HepG2 (cell line): Measurements from ENCODE around the gene SNX6. TPM values are rescaled to one million over a fixed set of nuclear protein-coding genes. Genes with fewer than 3 reads are reported as not detected.

ENCODE experiments used
- ATAC-seq: fragments of 200-7000 bp; cut with Tn5 transposase; 3 replicates; pipeline ENCODE4 v1.9.1; 2020; ENCODE audit warnings: mild to moderate bottlenecking, moderate library complexity
- BruUV-seq: library from RNA; stranded (reverse); fragments of 400-500 nt; replicated peaks from 2 replicates; lab custom pipeline; 2021; lab: Mats Ljungman, UMichigan
- CTCF ChIA-PET: fragments of 300-600 bp; formaldehyde crosslinking; extraction: SDS; loops from one replicate; lab custom pipeline; 2021; ENCODE audit warnings: low total read pairs, inconsistent platforms, low intra/inter-chr PET ratio; lab: Yijun Ruan, JAX
- POLR2A ChIA-PET: fragments of 350-600 bp; sonication (Branson Sonifier 250); formaldehyde crosslinking; loops from one replicate; lab custom pipeline; 2020; ENCODE audit warnings: antibody characterized with exemption, inconsistent platforms; lab: Yijun Ruan, JAX
- DNase-seq: peaks from one replicate; pipeline ENCODE4 v3.0.0-alpha.2; 2015; ENCODE audit warnings: low spot score
- FAIRE-seq: peaks from 3 replicates; lab custom pipeline; 2011; peaks lifted over from hg19 to GRCh38; lab: Jason Lieb, UNC
- H2AFZ ChIP-seq: one replicate; pipeline ENCODE4 v1.6.1; 2011; ENCODE audit warnings: low read length, inconsistent platforms
- H3K27ac ChIP-seq: fragments of 300-600 bp; 3 replicates; pipeline ENCODE4 v1.8.0; 2011; ENCODE audit warnings: mixed run types, mild to moderate bottlenecking, mixed read lengths, low read length, inconsistent platforms; ENCODE audit not compliant: insufficient read depth; ENCODE audit errors: extremely low read length
- H3K27me3 ChIP-seq, 2 experiments: fragments of 200-600 bp in 1 of 2; 2 replicates in 1 of 2; 3 replicates in 1 of 2; pipeline versions ENCODE4 v1.6.0 to v1.8.0; 2011; ENCODE audit warnings: low read length in 2 of 2, mild to moderate bottlenecking in 2 of 2, moderate library complexity in 2 of 2, inconsistent platforms in 1 of 2; ENCODE audit not compliant: insufficient read depth in 2 of 2, control insufficient read depth in 1 of 2
- H3K36me3 ChIP-seq, 2 experiments: fragments of 200-600 bp in 1 of 2; replicated peaks in 1 of 2; 2 replicates in 1 of 2; 3 replicates in 1 of 2; pipeline versions ENCODE4 v1.5.1 to v1.8.0; 2011; ENCODE audit warnings: low read length in 2 of 2, inconsistent platforms in 1 of 2; ENCODE audit not compliant: insufficient read depth in 2 of 2, control insufficient read depth in 1 of 2
- H3K4me1 ChIP-seq: 2 replicates; pipeline ENCODE4 v1.5.1; 2012; ENCODE audit warnings: low read length, inconsistent platforms; ENCODE audit not compliant: insufficient read depth
- H3K4me2 ChIP-seq: 2 replicates; pipeline ENCODE4 v1.6.0; 2011; ENCODE audit warnings: low read depth, low read length, inconsistent platforms
- H3K4me3 ChIP-seq, 3 experiments: fragments of 200-600 bp in 1 of 3; sonication (generic), shearing (Covaris generic) in 1 of 3; replicated peaks in 1 of 3; 2 replicates each; pipeline ENCODE4 v1.5.1; 2011 to 2016; ENCODE audit warnings: low read length in 3 of 3, inconsistent platforms in 2 of 3, low read depth in 2 of 3, mild to moderate bottlenecking in 2 of 3, control low read depth in 1 of 3, mixed read lengths in 1 of 3; ENCODE audit not compliant: insufficient read depth in 1 of 3
- H3K79me2 ChIP-seq: one replicate; pipeline ENCODE4 v1.6.1; 2011; ENCODE audit warnings: low read length, inconsistent platforms; ENCODE audit not compliant: insufficient read depth
- H3K9ac ChIP-seq: 2 replicates; pipeline ENCODE4 v1.6.0; 2011; ENCODE audit warnings: mild to moderate bottlenecking, low read depth, low read length, inconsistent platforms; ENCODE audit not compliant: insufficient read depth
- H3K9me3 ChIP-seq: 2 replicates; pipeline ENCODE4 v1.5.1; 2012; ENCODE audit warnings: mild to moderate bottlenecking, low read length
- H4K20me1 ChIP-seq: 2 replicates; pipeline ENCODE4 v1.6.0; 2011; ENCODE audit warnings: inconsistent platforms, mild to moderate bottlenecking, low read length, moderate library complexity; ENCODE audit not compliant: insufficient read depth
- MBD4 ChIP-seq: IDR thresholded peaks from 2 replicates; pipeline ENCODE4 v1.6.1; 2012; ENCODE audit warnings: low read length, inconsistent platforms, borderline replicate concordance
- NCOR1 ChIP-seq: fragments of 200-600 bp; sonication (generic); IDR thresholded peaks from 2 replicates; pipeline ENCODE4 v1.7.0; 2017; ENCODE audit warnings: antibody characterized with exemption, low read length, borderline replicate concordance
- NFYC ChIP-seq: IDR thresholded peaks from 2 replicates; pipeline ENCODE4 v1.6.1; 2016; ENCODE audit warnings: missing genetic modification reagents, missing compliant biosample characterization
- PPARG ChIP-seq: conservative IDR thresholded peaks from 2 replicates; pipeline ENCODE4 v1.6.1; 2016; ENCODE audit warnings: missing biosample characterization, missing genetic modification reagents
- RARA ChIP-seq: IDR thresholded peaks from 2 replicates; pipeline ENCODE4 v1.6.1; 2016; ENCODE audit warnings: missing genetic modification reagents, missing compliant biosample characterization
- RXRB ChIP-seq: IDR thresholded peaks from 2 replicates; pipeline ENCODE4 v1.6.1; 2016; ENCODE audit warnings: borderline replicate concordance, missing genetic modification reagents, missing compliant biosample characterization
- SP4 ChIP-seq: sonication (generic); formaldehyde crosslinking; IDR thresholded peaks from 2 replicates; pipeline ENCODE4 v1.8.1; 2023; ENCODE audit warnings: mild to moderate bottlenecking, missing genetic modification reagents
- ZFP36L2 ChIP-seq: sonication (generic); formaldehyde crosslinking; IDR thresholded peaks from 2 replicates; pipeline ENCODE4 v1.4.0; 2020; ENCODE audit warnings: missing genetic modification reagents
- ZFP62 ChIP-seq: sonication (generic); formaldehyde crosslinking; IDR thresholded peaks from 2 replicates; pipeline ENCODE4 v1.4.0; 2020; ENCODE audit warnings: missing genetic modification reagents
- ZNF33B ChIP-seq: sonication (generic); formaldehyde crosslinking; IDR thresholded peaks from 2 replicates; pipeline ENCODE4 v1.5.1; 2020; ENCODE audit warnings: mild to moderate bottlenecking, missing genetic modification reagents
- ZNF737 ChIP-seq: sonication (generic); formaldehyde crosslinking; IDR thresholded peaks from 2 replicates; pipeline ENCODE4 v1.5.0; 2020; ENCODE audit warnings: missing genetic modification reagents, mild to moderate bottlenecking, borderline replicate concordance
- WGBS: methylation state at CpG from one replicate; pipeline ENCODE4 v1.1.6; 2017; ENCODE audit warnings: low lambda C conversion rate; 5-methylcytosine and 5-hydroxymethylcytosine counted together
- in situ Hi-C: cut with HindIII; loops from 2 replicates; pipeline ENCODE4 v1.10.0; 2017; ENCODE audit warnings: low pct_unique_long_range_greater_than_20kb; ENCODE audit not compliant: extremely low pct_ligation_motif_present
- intact Hi-C: fragments of 100-400 bp; cut with micrococcal nuclease; formaldehyde crosslinking; loops from one replicate; pipeline ENCODE4 v1.10.0; 2022; ENCODE audit not compliant: unreplicated experiment
- polyA plus RNA-seq, 8 experiments: library from polyadenylated mRNA; depleted of rRNA in 3 of 8; stranded (reverse) in 7 of 8; unstranded in 1 of 8; fragments of >200 nt; fragmentation: Illumina TruSeq in 4 of 8; extraction: Trizol in 4 of 8; gene quantifications; 2 replicates each; pipeline versions ENCODE4 v1.2.1 to v1.2.3, GENCODE V29; 2011 to 2016; ENCODE audit warnings: low read depth in 4 of 8, missing spikeins in 1 of 8, mixed read lengths in 1 of 8; ENCODE audit not compliant: insufficient read depth in 1 of 8
- total RNA-seq, 5 experiments: library from RNA; depleted of rRNA; stranded (reverse); fragments of >200 nt; fragmentation: Illumina TruSeq; extraction: Trizol; gene quantifications; 2 replicates each; pipeline ENCODE4 v1.2.3, GENCODE V29; 2016; ENCODE audit warnings: low read depth in 1 of 5
- TF ChIP-seq, protein P1 (sequence below): IDR thresholded peaks from 2 replicates; pipeline ENCODE4 v1.6.1; 2016
- TF ChIP-seq, protein P2 (sequence below): sonication (generic); formaldehyde crosslinking; IDR thresholded peaks from 2 replicates; pipeline ENCODE4 v1.4.0; 2020; ENCODE audit warnings: mild to moderate bottlenecking, missing genetic modification reagents
- TF ChIP-seq, protein P3 (sequence below): sonication (generic); formaldehyde crosslinking; IDR thresholded peaks from 2 replicates; pipeline ENCODE4 v1.4.0; 2020; ENCODE audit warnings: missing genetic modification reagents
- TF ChIP-seq, protein P4 (sequence below): sonication (generic); formaldehyde crosslinking; IDR thresholded peaks from 2 replicates; pipeline ENCODE4 v1.5.1; 2020; ENCODE audit warnings: mild to moderate bottlenecking, moderate library complexity, missing genetic modification reagents

SNX6 gene
- total and polyA plus RNA-seq, 2 of the 13 experiments (the other 11 are each of a cell fraction or from before 2014, with no cell fraction given), result 92.3 to 169 TPM

DNA sequence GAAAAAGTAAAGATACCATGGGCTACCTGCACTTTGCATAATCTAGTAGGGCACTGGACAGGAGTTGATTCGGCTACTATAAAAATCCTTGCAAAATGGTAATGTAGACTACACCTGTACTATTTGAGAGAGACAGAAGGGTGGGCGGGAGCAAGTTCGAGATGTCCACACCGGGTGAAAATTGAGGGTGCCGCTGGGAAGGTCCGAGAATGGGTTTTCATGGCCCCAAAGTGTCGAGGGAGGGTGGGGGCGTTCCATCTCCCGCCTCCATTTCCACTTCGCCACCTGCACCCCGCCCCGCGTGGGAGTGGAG lies 648 bp downstream of the SNX6 start (continued):
- TF ChIP-seq ZNF33B (CRISPR knock-in tag) (no peak), SP4 (CRISPR knock-in tag) (no peak), ZFP36L2 (0 out of 2 replicates have a peak, but pooled peaks have one; percentile 72), MBD4 (no peak)
- TF ChIP-seq, protein P1, sequence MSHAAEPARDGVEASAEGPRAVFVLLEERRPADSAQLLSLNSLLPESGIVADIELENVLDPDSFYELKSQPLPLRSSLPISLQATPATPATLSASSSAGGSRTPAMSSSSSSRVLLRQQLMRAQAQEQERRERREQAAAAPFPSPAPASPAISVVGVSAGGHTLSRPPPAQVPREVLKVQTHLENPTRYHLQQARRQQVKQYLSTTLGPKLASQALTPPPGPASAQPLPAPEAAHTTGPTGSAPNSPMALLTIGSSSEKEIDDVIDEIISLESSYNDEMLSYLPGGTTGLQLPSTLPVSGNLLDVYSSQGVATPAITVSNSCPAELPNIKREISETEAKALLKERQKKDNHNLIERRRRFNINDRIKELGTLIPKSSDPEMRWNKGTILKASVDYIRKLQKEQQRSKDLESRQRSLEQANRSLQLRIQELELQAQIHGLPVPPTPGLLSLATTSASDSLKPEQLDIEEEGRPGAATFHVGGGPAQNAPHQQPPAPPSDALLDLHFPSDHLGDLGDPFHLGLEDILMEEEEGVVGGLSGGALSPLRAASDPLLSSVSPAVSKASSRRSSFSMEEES (CRISPR knock-in tag), result no peak

DNA sequence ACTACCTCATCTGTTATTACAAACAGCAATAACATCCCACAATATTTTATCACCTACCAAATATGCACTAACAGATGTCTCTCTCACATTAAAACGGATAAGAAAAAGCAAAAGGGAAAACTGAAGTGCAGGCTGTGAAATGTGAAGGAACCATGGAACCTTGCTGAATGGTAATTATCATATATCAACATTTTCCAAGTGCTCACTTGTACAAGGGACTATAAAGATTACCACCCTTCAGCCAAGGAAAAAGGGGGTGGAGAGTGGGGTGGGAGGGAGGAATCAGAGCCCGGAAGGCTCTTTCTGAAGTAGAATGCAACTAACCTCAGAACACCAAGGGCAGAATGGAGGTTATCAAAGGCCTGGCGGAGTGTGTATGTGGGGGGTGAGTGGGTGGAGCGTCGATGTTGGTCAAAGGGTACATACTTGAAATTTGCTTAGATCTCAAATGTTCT lies 1.2 kb downstream of the SNX6 start:
- peaks cover 29% of the 10 kb centered on the region for H3K79me2 ChIP-seq
- peak; percentile 48 for DNase-seq
- FAIRE-seq, result peak; percentile 34
- peak; percentile 21 for ATAC-seq
- peak overlapping the region; percentile 81 for H3K27ac ChIP-seq
- H3K9ac ChIP-seq, result peak overlapping the region; percentile 98
- 30% methylated on average over 5 of the region's 5 CpGs for WGBS
- CTCF ChIA-PET, result no interaction called here
- no TSS peak for BruUV-seq
- H3K4me3 ChIP-seq, result peak overlapping the region; percentile 95 to 100 (median 99)
- H3K36me3 ChIP-seq, result peaks cover 2 to 15% of the 10 kb centered on the region in 2 experiments; a peak in 3 of 5 replicates
- intact Hi-C loops (loop anchor here (10.0 kb wide), 1 partner anchor 64 kb away; no protein-coding TSS in a partner anchor), in situ Hi-C loops (no loop called here)
- H3K9me3 ChIP-seq, result no peaks in the 10 kb centered on the region
- peak overlapping the region; percentile 86 for H3K4me2 ChIP-seq
- H4K20me1 ChIP-seq, result no peaks in the 10 kb centered on the region
- peaks cover 0 to 3% of the 10 kb centered on the region in 2 experiments; a peak in 1 of 5 replicates for H3K27me3 ChIP-seq
- no peak overlapping the region for H2AFZ ChIP-seq
- H3K4me1 ChIP-seq, result peaks cover 30% of the 10 kb centered on the region
- POLR2A ChIA-PET, result no interaction called here
- no peak for TF ChIP-seq NCOR1
- TF ChIP-seq PPARG, result peak; percentile 86; the same call in 1 of the 2 replicates
- TF ChIP-seq RXRB (CRISPR knock-in tag), result peak; percentile 27
- TF ChIP-seq RARA (CRISPR knock-in tag), result 0 out of 2 replicates have a peak, but pooled peaks have one; percentile 11
- TF ChIP-seq ZFP62 (CRISPR knock-in tag), result no peak
- TF ChIP-seq, protein P2, sequence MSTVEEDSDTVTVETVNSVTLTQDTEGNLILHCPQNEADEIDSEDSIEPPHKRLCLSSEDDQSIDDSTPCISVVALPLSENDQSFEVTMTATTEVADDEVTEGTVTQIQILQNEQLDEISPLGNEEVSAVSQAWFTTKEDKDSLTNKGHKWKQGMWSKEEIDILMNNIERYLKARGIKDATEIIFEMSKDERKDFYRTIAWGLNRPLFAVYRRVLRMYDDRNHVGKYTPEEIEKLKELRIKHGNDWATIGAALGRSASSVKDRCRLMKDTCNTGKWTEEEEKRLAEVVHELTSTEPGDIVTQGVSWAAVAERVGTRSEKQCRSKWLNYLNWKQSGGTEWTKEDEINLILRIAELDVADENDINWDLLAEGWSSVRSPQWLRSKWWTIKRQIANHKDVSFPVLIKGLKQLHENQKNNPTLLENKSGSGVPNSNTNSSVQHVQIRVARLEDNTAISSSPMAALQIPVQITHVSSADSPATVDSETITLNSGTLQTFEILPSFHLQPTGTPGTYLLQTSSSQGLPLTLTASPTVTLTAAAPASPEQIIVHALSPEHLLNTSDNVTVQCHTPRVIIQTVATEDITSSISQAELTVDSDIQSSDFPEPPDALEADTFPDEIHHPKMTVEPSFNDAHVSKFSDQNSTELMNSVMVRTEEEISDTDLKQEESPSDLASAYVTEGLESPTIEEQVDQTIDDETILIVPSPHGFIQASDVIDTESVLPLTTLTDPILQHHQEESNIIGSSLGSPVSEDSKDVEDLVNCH (CRISPR knock-in tag), result no peak
- TF ChIP-seq, protein P3, sequence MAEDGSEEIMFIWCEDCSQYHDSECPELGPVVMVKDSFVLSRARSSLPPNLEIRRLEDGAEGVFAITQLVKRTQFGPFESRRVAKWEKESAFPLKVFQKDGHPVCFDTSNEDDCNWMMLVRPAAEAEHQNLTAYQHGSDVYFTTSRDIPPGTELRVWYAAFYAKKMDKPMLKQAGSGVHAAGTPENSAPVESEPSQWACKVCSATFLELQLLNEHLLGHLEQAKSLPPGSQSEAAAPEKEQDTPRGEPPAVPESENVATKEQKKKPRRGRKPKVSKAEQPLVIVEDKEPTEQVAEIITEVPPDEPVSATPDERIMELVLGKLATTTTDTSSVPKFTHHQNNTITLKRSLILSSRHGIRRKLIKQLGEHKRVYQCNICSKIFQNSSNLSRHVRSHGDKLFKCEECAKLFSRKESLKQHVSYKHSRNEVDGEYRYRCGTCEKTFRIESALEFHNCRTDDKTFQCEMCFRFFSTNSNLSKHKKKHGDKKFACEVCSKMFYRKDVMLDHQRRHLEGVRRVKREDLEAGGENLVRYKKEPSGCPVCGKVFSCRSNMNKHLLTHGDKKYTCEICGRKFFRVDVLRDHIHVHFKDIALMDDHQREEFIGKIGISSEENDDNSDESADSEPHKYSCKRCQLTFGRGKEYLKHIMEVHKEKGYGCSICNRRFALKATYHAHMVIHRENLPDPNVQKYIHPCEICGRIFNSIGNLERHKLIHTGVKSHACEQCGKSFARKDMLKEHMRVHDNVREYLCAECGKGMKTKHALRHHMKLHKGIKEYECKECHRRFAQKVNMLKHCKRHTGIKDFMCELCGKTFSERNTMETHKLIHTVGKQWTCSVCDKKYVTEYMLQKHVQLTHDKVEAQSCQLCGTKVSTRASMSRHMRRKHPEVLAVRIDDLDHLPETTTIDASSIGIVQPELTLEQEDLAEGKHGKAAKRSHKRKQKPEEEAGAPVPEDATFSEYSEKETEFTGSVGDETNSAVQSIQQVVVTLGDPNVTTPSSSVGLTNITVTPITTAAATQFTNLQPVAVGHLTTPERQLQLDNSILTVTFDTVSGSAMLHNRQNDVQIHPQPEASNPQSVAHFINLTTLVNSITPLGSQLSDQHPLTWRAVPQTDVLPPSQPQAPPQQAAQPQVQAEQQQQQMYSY (CRISPR knock-in tag), result no peak
- TF ChIP-seq ZNF737 (CRISPR knock-in tag), result no peak
- no peak for TF ChIP-seq NFYC
- TF ChIP-seq, protein P4, sequence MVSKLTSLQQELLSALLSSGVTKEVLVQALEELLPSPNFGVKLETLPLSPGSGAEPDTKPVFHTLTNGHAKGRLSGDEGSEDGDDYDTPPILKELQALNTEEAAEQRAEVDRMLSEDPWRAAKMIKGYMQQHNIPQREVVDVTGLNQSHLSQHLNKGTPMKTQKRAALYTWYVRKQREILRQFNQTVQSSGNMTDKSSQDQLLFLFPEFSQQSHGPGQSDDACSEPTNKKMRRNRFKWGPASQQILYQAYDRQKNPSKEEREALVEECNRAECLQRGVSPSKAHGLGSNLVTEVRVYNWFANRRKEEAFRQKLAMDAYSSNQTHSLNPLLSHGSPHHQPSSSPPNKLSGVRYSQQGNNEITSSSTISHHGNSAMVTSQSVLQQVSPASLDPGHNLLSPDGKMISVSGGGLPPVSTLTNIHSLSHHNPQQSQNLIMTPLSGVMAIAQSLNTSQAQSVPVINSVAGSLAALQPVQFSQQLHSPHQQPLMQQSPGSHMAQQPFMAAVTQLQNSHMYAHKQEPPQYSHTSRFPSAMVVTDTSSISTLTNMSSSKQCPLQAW (CRISPR knock-in tag), result no peak
